Lung microvascular endothelial cell (primary cell): ENCODE data around the gene FAM156B. TPM values are rescaled to one million over a fixed set of nuclear protein-coding genes. Genes with fewer than 3 reads are reported as not detected.
"Not testable (repeated sequence)": the region's sequence is repeated elsewhere in the genome, so short reads cannot be mapped to it uniquely, and the experiment has no call there.

ENCODE experiments used
- DNase-seq, 2 donors: peaks; one replicate each; pipeline versions ENCODE4 v3.0.0 to v3.0.0-alpha.2; 2010; ENCODE audit warnings: low read depth in 2 of 2
- total RNA-seq: library from RNA; depleted of rRNA; stranded (reverse); fragments of >200 nt; gene quantifications from 2 replicates; pipeline ENCODE4 v1.2.1, GENCODE V29; 2014

Gene FAM156B
- 4.6 and 6.0 TPM in 2 replicates for total RNA-seq

- DNase-seq = not testable (repeated sequence)
Measured at GRCh38 chrX:52896855-52897709, at the start of gene FAM156B. Gene FAM156B, plus strand, starts transcription at chrX:52897330. Its CDS starts 9,896 bp downstream, at chrX:52907226.

- peak in 1 of 2 donors; percentile 8 for DNase-seq
Measured at GRCh38 chrX:52852110-52852860, 44.8 kb upstream of the FAM156B start.

DNA sequence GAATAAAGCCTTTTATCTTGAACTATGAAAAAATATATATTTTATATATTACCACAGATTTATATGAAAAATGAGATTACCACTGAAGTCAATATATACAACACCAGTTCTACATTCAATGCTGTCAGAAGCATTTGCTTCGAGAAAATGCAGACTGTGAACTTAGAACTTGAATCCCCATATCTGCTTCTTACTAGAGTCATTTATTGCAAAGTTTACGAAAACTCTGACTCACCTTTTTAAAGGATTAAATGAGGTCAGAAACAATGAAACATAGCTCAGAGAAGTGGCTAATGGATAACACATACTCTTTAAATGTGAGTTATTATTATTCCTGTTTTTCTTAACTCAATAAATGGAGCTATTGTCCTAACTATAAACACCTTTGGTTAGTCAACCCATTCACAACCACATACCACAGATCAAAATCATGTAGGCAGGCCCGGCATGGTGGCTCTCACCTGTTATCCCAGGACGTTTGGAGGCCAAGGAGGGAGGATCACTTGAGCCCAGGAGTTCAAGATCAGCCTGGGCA lies 40.1 kb upstream of the FAM156B start:
- not testable (repeated sequence) for DNase-seq

GRCh38 chrX:52865343-52865998 lies 31.7 kb upstream of the FAM156B start:
- no peak for DNase-seq

- DNase-seq = no peak
Measured at GRCh38 chrX:52867610-52868348, 29.4 kb upstream of the FAM156B start, which contains the start of gene XAGE3. Gene XAGE3, minus strand, starts transcription at chrX:52868083. Its CDS starts 950 bp downstream, at chrX:52867133.

- DNase-seq = no peak
Measured at GRCh38 chrX:52870046-52870445, 27.1 kb upstream of the FAM156B start.

DNA sequence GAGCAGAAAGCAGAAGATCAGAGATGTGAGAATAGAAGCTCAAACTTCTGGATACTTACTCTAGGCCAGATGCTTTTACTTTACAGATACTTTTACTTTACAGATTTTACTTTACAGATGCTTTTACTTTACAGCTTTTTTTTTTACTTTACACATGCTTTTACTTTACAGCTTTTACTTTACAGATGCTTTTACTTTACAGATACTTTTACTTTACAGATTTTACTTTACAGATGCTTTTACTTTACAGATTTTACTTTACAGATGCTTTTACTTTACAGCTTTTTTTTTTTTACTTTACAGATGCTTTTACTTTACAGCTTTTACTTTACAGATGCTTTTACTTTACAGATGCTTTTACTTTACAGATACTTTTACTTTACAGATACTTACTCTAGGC lies 23.3 kb upstream of the FAM156B start:
- not testable (repeated sequence) for DNase-seq

- no peak for DNase-seq
Measured at GRCh38 chrX:52874661-52875060, 22.5 kb upstream of the FAM156B start.

DNA sequence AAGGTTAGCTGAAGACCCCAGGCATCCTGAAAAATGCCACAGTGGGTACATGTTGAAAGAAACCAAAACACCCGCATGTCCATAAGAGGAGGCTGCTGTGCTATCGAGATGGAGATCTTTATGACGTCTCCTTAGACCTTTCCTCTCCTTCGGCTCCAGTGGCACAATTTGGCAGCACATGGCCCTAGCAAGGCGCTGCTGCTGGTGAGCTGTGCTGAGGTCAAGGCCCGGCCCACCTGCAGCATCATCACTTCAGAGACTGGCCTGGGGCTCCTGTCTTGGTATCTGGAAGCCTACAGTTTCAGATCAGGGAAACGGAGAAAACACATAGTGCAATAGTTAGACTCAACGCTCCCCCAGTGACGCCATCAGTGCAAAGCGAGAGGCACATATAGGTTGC lies 21.7 kb upstream of the FAM156B start:
- not testable (repeated sequence) for DNase-seq

GRCh38 chrX:52876386-52876785 lies 20.7 kb upstream of the FAM156B start:
- not testable (repeated sequence) for DNase-seq

GRCh38 chrX:52887459-52887858 lies 9.7 kb upstream of the FAM156B start:
- not testable (repeated sequence) for DNase-seq

DNA sequence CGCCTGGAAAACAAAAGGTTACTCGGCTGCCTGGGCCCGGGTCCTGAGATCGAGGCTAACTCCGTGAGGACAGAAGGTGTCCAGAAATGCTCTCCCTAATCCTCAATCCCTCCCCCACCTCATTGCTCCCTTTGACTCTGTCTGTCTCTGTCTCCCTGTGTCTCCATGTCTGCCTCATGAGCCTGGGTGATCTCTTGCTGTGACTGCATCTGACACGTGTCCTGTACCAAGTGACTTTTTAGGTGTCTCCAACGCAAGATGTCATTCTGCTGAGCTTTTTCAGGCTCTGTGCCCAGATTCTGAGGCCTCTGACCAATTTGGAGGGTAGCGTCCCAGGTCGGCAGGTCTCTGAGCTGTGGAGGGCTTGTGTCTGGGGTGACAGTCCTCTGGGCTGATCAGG lies 9.0 kb upstream of the FAM156B start:
- not testable (repeated sequence) for DNase-seq

- DNase-seq = not testable (repeated sequence)
Measured at GRCh38 chrX:52896438-52896837, 692 bp upstream of the FAM156B start.

GRCh38 chrX:52905531-52905930 lies 8.4 kb downstream of the FAM156B start:
- DNase-seq = not testable (repeated sequence)

GRCh38 chrX:52906072-52906471 lies 8.9 kb downstream of the FAM156B start:
- not testable (repeated sequence) for DNase-seq

GRCh38 chrX:52907137-52907536 lies 10.0 kb downstream of the FAM156B start:
- DNase-seq = not testable (repeated sequence)

GRCh38 chrX:52907900-52908299 lies 10.8 kb downstream of the FAM156B start:
- DNase-seq = not testable (repeated sequence)

- not testable (repeated sequence) for DNase-seq
Measured at GRCh38 chrX:52909313-52909969, 12.3 kb downstream of the FAM156B start.

DNA sequence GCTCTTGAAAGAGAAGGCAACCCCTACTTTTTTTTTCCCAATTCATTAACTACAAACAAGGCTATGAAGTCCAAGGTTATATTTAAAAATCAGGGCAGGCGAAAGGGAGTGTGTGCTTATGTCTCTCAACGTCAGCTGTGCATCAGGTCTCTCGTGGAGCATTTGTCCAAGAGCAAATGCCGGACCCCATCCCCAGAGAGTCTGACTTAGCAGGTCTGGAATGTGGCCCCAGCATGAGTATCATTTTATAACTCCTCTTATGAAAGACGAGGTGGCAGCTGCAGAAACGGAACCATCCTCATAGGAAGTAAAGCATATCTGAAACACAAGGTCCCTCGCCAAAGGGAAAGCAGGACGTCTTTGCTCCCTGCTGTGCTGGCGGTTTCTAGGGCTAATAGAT lies 16.6 kb downstream of the FAM156B start:
- DNase-seq = not testable (repeated sequence)

DNA sequence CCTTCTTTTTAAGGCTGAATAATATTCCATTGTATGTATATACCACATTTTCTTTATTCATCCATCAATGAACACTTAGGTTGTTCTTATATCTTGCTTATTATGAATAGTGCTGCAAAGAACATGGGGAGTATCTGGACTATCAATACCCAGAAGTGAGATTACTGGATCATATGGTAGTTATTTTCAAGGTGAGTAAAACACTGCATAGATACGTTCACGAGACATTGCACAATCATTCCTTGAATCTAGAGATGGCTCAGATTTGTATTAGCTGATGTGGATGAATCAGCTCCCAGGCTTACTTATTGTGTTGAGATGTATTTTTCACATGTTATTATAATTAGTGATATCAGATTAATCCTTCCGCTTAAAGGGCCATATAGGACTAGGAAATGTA lies 17.6 kb downstream of the FAM156B start:
- DNase-seq = not testable (repeated sequence)
